ENCODE data around the gene CDH23. TPM values are rescaled to one million over a fixed set of nuclear protein-coding genes. Genes with fewer than 3 reads are reported as not detected.

CDH23 gene
- total RNA-seq, 1 donor from 2014 or later, result 4.5 TPM

DNA sequence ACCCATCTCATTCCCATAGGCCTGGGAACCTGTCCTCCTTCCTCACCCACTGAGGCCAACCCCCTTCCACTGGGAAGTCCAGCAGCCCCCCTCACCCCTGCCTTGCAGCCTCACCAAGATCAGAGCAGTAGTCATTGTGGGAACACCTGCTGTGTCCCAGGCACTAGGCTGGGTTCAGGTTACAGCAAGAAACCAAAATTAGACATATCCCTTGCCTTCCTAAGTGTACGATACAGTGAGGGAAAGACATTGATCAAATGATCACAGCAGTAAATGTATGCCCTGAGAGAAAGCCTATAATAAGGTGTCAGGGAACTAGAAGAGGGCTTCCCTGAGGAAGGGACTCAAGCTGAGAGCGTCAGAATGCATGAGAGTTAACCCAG lies 339.8 kb downstream of the CDH23 start:
- no peak overlapping the region for H3K4me3 ChIP-seq
- DNase-seq, result no peak
- H3K36me3 ChIP-seq, result no peaks in the 10 kb centered on the region
- H3K9me3 ChIP-seq (replicated peaks), result no peaks in the 10 kb centered on the region
- peaks cover 32% of the 10 kb centered on the region for H3K4me1 ChIP-seq
- H3K27ac ChIP-seq (replicated peaks), result no peak overlapping the region
- intact Hi-C loops (cut with micrococcal nuclease), result no loop called here
- H3K27me3 ChIP-seq (ENCODE audit: low read depth), result no peaks in the 10 kb centered on the region
- TF ChIP-seq CTCF (IDR thresholded peaks at IDR 0.05; ENCODE audit: borderline replicate concordance), result no peak

- H3K9me3 ChIP-seq (replicated peaks), result no peaks in the 10 kb centered on the region
- H3K4me3 ChIP-seq, result no peak overlapping the region
- H3K36me3 ChIP-seq, result no peaks in the 10 kb centered on the region
- H3K4me1 ChIP-seq, result peaks cover 32% of the 10 kb centered on the region
- H3K27me3 ChIP-seq (ENCODE audit: low read depth), result no peaks in the 10 kb centered on the region
- H3K27ac ChIP-seq (replicated peaks), result peak overlapping the region; percentile 27
- intact Hi-C loops (cut with micrococcal nuclease), result no loop called here
- TF ChIP-seq CTCF (IDR thresholded peaks at IDR 0.05; ENCODE audit: borderline replicate concordance), result no peak
- no peak for DNase-seq
These were observed 340.5 kb downstream of the CDH23 start for GRCh38 chr10:71737001-71737833.

GRCh38 chr10:71737834-71738197 lies 341.1 kb downstream of the CDH23 start:
- no peak overlapping the region for H3K4me3 ChIP-seq
- no peaks in the 10 kb centered on the region for H3K27me3 ChIP-seq (ENCODE audit: low read depth)
- H3K36me3 ChIP-seq, result no peaks in the 10 kb centered on the region
- DNase-seq, result no peak
- TF ChIP-seq CTCF (IDR thresholded peaks at IDR 0.05; ENCODE audit: borderline replicate concordance), result no peak
- H3K27ac ChIP-seq (replicated peaks), result peak overlapping the region; percentile 27
- peaks cover 5% of the 10 kb centered on the region for H3K9me3 ChIP-seq (replicated peaks)
- H3K4me1 ChIP-seq, result peaks cover 32% of the 10 kb centered on the region
- intact Hi-C loops (cut with micrococcal nuclease), result no loop called here

DNA sequence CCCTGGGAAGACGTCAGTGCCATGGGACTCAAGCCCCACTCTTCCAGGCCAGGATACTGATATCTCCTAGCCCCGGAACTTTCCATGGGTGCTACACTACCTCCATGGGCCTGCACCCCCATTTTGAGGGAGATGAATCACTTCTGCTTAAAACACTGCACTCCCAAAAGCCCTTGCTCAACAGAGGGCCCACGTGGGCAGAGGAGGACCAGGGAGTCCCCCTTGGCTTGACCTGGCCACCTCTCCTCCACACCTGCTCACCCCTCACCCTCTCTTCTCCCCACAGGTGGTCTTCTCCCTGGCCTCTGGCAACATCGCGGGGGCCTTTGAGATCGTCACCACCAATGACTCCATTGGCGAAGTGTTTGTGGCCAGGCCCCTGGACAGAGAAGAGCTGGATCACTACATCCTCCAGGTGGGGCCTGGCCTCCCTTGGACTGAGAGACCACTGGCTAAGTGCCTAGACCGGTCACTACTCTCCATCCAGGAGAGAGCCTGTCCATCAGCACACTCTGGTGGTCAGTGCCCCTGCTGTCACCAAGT lies 342.7 kb downstream of the CDH23 start:
- TF ChIP-seq CTCF (IDR thresholded peaks at IDR 0.05; ENCODE audit: borderline replicate concordance), result no peak
- DNase-seq, result no peak
- Histone ChIP-seq H3K27ac (replicated peaks) (no peak overlapping the region), H3K4me1 (peaks cover 32% of the 10 kb centered on the region), H3K9me3 (replicated peaks) (peaks cover 8% of the 10 kb centered on the region), H3K4me3 (no peak overlapping the region), H3K27me3 (ENCODE audit: low read depth) (no peaks in the 10 kb centered on the region), H3K36me3 (no peaks in the 10 kb centered on the region)
- intact Hi-C loops (cut with micrococcal nuclease), result no loop called here

DNA sequence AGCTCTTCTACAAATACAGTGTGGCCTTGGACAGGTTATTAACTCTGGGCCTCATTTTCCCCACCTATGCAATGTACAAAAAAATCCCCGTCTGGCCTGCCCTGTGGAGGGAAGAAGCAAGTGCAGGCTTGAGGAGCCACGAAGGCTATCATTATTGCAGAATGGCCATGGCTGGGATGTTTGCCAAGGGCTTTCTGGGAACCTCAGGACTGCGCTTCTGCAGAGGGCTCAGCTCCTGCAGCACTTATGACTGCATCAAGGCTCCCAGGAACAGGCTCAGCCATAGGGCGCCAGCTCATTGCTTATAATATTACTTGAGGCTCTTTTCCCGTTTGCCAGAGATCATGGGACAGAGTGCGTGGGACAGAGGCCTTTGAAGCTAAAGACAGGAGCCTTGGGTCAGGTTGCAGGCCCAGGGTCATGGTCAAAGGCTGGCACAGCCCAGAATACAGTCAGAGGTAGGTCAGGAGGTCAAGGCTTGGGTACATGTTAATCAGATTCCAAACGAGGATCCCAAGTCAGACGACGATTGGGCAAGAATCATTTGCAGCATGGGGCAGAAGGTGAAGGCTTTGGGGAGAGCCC lies 343.4 kb downstream of the CDH23 start:
- Histone ChIP-seq H3K27me3 (ENCODE audit: low read depth) (no peaks in the 10 kb centered on the region), H3K9me3 (replicated peaks) (peaks cover 8% of the 10 kb centered on the region), H3K36me3 (no peaks in the 10 kb centered on the region), H3K4me3 (no peak overlapping the region), H3K27ac (replicated peaks) (no peak overlapping the region), H3K4me1 (peaks cover 35% of the 10 kb centered on the region)
- TF ChIP-seq CTCF (IDR thresholded peaks at IDR 0.05; ENCODE audit: borderline replicate concordance), result no peak
- intact Hi-C loops (cut with micrococcal nuclease), result no loop called here
- DNase-seq, result no peak
